B cell (primary cell): ENCODE results near the gene WDR6.

Experiments used
- CTCF ChIP-seq: fragments of 200-600 bp; IDR thresholded peaks from one replicate; pipeline ENCODE4 v1.8.0; 2022; ENCODE audit warnings: antibody characterized with exemption, mild to moderate bottlenecking
- EZH2 ChIP-seq: IDR thresholded peaks from 2 replicates; pipeline ENCODE4 v1.6.1; 2012; ENCODE audit warnings: borderline replicate concordance, low read depth, mild to moderate bottlenecking, moderate library complexity, low read length; ENCODE audit not compliant: insufficient read depth, poor library complexity, severe bottlenecking

- TF ChIP-seq CTCF: no peak
- no peak for TF ChIP-seq EZH2
These were observed 17.2 kb upstream of the WDR6 start, which contains the start of gene P4HTM for GRCh38 chr3:48989796-48990635.
